Thyroid gland (tissue), 4 donors: ENCODE measurements around the gene TNRC18.

Source experiments
- POLR2A ChIP-seq, 2 donors: fragments of 450-650 bp; IDR thresholded peaks; one replicate each; pipeline ENCODE4 v1.6.1; 2017; ENCODE audit warnings: antibody characterized with exemption in 2 of 2, mild to moderate bottlenecking in 2 of 2, moderate library complexity in 1 of 2
- TF ChIP-seq, protein P1 (sequence below), 6 experiments: fragments of 200-600 bp in 3 of 6; fragments of 450-650 bp in 3 of 6; sonication (generic) in 3 of 6; IDR thresholded peaks; one replicate each; pipeline ENCODE4 v1.5.1; 2016 to 2019; ENCODE audit warnings: antibody characterized with exemption in 6 of 6, mild to moderate bottlenecking in 2 of 6, inconsistent platforms in 1 of 6, moderate library complexity in 1 of 6

DNA sequence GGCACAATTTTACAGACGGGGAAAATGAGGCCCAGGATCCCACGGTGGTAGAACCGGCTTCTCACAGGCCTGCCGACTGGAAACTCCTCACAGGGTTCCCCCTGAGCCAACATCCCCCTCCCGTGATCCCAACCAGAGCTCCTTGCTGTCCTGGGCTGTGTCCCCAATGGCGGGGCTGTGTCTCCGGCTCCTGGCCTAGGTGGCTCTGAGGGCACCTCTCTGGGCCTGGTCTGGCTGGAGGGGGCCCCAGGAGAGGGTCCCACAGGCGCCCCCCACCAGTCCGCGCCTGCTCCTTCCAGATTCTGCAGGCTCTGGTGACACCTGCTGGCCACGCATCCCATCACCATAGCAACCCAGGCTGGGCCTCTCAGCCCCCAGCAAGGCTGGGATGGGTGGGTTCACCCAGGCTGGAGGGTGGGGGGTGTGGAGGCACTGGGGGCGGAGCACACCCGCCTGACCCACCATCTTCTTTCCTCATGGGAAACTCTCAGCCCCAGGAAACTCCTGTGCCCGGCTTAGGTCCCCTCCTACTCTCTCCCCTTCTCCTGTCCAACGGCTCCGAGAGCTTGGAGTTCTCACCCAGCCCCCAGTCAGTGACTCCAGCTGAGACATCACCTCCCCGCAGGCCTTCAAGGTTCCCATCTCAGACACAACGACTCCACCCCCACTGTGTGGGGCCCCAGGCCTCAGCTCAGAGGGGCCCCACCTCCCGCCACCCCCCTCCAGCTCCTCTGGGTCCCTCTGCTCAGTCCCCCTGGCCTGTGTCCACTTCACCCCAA is 27.1 kb upstream of the TNRC18 start:
- TF ChIP-seq POLR2A (IDR thresholded peaks at IDR 0.05), result no peak
- TF ChIP-seq, protein P1, sequence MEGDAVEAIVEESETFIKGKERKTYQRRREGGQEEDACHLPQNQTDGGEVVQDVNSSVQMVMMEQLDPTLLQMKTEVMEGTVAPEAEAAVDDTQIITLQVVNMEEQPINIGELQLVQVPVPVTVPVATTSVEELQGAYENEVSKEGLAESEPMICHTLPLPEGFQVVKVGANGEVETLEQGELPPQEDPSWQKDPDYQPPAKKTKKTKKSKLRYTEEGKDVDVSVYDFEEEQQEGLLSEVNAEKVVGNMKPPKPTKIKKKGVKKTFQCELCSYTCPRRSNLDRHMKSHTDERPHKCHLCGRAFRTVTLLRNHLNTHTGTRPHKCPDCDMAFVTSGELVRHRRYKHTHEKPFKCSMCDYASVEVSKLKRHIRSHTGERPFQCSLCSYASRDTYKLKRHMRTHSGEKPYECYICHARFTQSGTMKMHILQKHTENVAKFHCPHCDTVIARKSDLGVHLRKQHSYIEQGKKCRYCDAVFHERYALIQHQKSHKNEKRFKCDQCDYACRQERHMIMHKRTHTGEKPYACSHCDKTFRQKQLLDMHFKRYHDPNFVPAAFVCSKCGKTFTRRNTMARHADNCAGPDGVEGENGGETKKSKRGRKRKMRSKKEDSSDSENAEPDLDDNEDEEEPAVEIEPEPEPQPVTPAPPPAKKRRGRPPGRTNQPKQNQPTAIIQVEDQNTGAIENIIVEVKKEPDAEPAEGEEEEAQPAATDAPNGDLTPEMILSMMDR (IDR thresholded peaks at IDR 0.05), result peak; percentile 31 to 79 (median 60)
